Naive thymus-derived CD4-positive, alpha-beta T cell (primary cell): ENCODE measurements around the gene SLCO3A1. TPM values are rescaled to one million over a fixed set of nuclear protein-coding genes. Genes with fewer than 3 reads are reported as not detected.
"Not testable (repeated sequence)": the region's sequence is repeated elsewhere in the genome, so short reads cannot be mapped to it uniquely, and the experiment has no call there.

Experiments used
- ATAC-seq: fragments of 150-1000 bp; cut with Tn5 transposase; 2 replicates; pipeline ENCODE4 v1.10.0; 2021; ENCODE audit warnings: mild to moderate bottlenecking, moderate library complexity
- CTCF ChIA-PET: fragments of 350-600 bp; sonication (Branson Sonifier 250); formaldehyde crosslinking; loops from one replicate; lab custom pipeline; 2021; ENCODE audit warnings: antibody characterized with exemption; lab: Charles Lee
- POLR2A ChIA-PET: fragments of 350-600 bp; sonication (Branson Sonifier 250); formaldehyde crosslinking; loops from one replicate; lab custom pipeline; 2021; ENCODE audit warnings: antibody characterized with exemption, inconsistent platforms; lab: Charles Lee
- DNase-seq, 9 donors: peaks; one replicate each; pipeline versions ENCODE4 v3.0.0 to v3.0.0-alpha.2; 2020 to 2022; ENCODE audit warnings: mixed read lengths in 1 of 9
- H3K27ac ChIP-seq: one replicate; pipeline ENCODE4 v1.7.0; 2013; ENCODE audit warnings: mild to moderate bottlenecking, low read depth, low read length, moderate library complexity
- H3K27me3 ChIP-seq, 2 donors: one replicate each; pipeline ENCODE4 v1.7.0; 2013; ENCODE audit warnings: low read length in 2 of 2, mild to moderate bottlenecking in 2 of 2, moderate library complexity in 2 of 2; ENCODE audit not compliant: control insufficient read depth in 2 of 2, insufficient read depth in 2 of 2
- H3K36me3 ChIP-seq, 3 experiments: 1 replicate in 2 of 3; 2 replicates in 1 of 3; pipeline ENCODE4 v1.7.0; 2013; ENCODE audit warnings: low read length in 3 of 3, mild to moderate bottlenecking in 3 of 3, moderate library complexity in 1 of 3; ENCODE audit not compliant: insufficient read depth in 3 of 3, control insufficient read depth in 2 of 3
- H3K4me1 ChIP-seq, 2 donors: one replicate each; pipeline ENCODE4 v1.7.0; 2013; ENCODE audit warnings: low read length in 2 of 2, mild to moderate bottlenecking in 2 of 2, moderate library complexity in 1 of 2; ENCODE audit not compliant: control insufficient read depth in 2 of 2, insufficient read depth in 2 of 2
- H3K4me3 ChIP-seq: 2 replicates; pipeline ENCODE4 v1.7.0; 2013; ENCODE audit warnings: mild to moderate bottlenecking, low read length
- H3K9me3 ChIP-seq, 3 experiments: 1 replicate in 2 of 3; 2 replicates in 1 of 3; pipeline ENCODE4 v1.7.0; 2013; ENCODE audit warnings: low read length in 3 of 3; ENCODE audit not compliant: control insufficient read depth in 2 of 3
- H3K27ac Mint-ChIP-seq, 9 donors: one replicate each; pipeline ENCODE4 v1.8.0; 2020 to 2022; ENCODE audit warnings: mixed read lengths in 9 of 9, mild to moderate bottlenecking in 8 of 9, moderate library complexity in 5 of 9, inconsistent platforms in 2 of 9
- H3K27me3 Mint-ChIP-seq, 5 donors: one replicate each; pipeline ENCODE4 v1.8.0; 2021 to 2022; ENCODE audit warnings: mixed read lengths in 5 of 5, mild to moderate bottlenecking in 1 of 5
- H3K36me3 Mint-ChIP-seq, 5 donors: one replicate each; pipeline ENCODE4 v1.8.0; 2020 to 2022; ENCODE audit warnings: mixed read lengths in 5 of 5, mild to moderate bottlenecking in 3 of 5, inconsistent platforms in 1 of 5
- H3K4me1 Mint-ChIP-seq, 7 donors: one replicate each; pipeline ENCODE4 v1.8.0; 2020 to 2022; ENCODE audit warnings: mixed read lengths in 7 of 7, mild to moderate bottlenecking in 3 of 7, inconsistent platforms in 1 of 7
- H3K4me3 Mint-ChIP-seq, 10 donors: one replicate each; pipeline ENCODE4 v1.8.0; 2020 to 2022; ENCODE audit warnings: mild to moderate bottlenecking in 10 of 10, mixed read lengths in 10 of 10, moderate library complexity in 6 of 10, inconsistent platforms in 2 of 10
- H3K9me3 Mint-ChIP-seq, 11 donors: one replicate each; pipeline ENCODE4 v1.8.0; 2020 to 2022; ENCODE audit warnings: mixed read lengths in 11 of 11, mild to moderate bottlenecking in 4 of 11, inconsistent platforms in 1 of 11, moderate library complexity in 1 of 11
- intact Hi-C, 2 donors: fragments of 100-400 bp; cut with micrococcal nuclease; formaldehyde crosslinking; loops; one replicate each; pipeline ENCODE4 v1.15.1; 2023
- polyA plus RNA-seq, 2 donors: library from polyadenylated mRNA; unstranded; fragments of 300-500 nt; fragmentation: Illumina TruSeq; gene quantifications; one replicate each; pipeline ENCODE4 v1.2.3, GENCODE V29; 2021
- total RNA-seq, 6 experiments: library from RNA in 5 of 6; stranded (reverse) in 5 of 6; gene quantifications; 1 replicate in 5 of 6; 2 replicates in 1 of 6; pipeline ENCODE4 v1.2.3 and lab custom pipeline; 2021 to 2026

The SLCO3A1 gene
- total and polyA plus RNA-seq, 7 experiments from 2014 or later: 15.4 to 69.1 (median 24.3) TPM

DNA sequence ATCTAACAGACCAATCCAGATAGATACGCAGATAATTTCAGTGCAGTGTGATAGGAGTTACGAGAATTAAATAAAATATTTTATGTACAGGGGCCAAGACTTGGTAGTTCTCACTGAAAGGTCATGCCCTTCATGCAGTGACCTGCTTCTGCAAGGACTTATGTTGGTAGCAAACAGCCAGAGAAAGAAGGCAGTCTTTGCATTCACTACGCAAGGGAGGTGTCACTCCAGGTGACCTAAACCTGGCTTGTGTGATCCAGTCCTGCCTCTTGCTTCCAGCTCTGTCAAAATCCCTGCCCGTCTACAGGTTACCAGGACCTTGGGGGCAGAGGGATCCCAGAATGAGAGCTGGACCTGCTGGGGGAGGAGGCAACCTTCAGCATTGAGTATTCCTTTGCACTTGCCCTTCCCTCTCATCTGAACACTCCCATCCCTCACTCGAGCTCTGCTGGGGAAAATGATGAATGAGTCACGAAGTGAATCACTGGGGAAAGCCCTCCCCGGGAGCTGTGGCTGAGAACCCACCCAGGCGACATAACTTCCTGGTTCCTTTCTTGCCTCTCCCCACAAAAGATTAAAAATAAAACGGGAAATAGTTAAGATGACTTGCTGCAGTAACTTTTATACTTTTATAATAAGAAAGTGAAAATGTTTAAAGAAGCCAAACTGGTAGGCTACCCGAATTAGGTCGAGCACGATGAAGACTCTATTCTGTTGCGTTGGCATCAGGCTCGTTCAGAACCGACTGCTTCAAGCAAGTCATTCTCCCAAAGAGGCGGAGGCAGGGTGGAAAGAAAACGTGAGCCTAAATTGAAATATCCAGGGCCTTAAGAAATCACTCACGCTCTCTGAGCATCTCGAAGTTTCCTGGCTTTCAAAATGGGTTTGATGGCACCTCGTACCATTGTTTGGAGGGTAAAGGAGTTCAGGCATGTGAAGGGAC is 216.1 kb downstream of the SLCO3A1 start:
- ChIA-PET POLR2A (no interaction called here), CTCF (no interaction called here)
- DNase-seq (peak in 1 of 9 donors; percentile 53), ATAC-seq (peak; percentile 84)
- Mint-ChIP-seq H3K36me3 (peaks cover 0 to 1% (median 0%) of the 10 kb centered on the region in 5 donors), H3K27me3 (peaks cover 0 to 2% (median 0%) of the 10 kb centered on the region in 5 donors), H3K27ac (peak overlapping the region in 3 of 9 donors; percentile 28 to 84 (median 48)), H3K4me1 (peaks cover 19 to 67% (median 48%) of the 10 kb centered on the region in 7 donors), H3K4me3 (peak overlapping the region in 7 of 10 donors; percentile 7 to 48 (median 42)), H3K9me3 (peaks cover 0 to under 1% (median 0%) of the 10 kb centered on the region in 11 donors)
- no peak overlapping the region for H3K4me3 ChIP-seq
- H3K4me1 ChIP-seq: peaks cover 3 to 5% of the 10 kb centered on the region in 2 donors
- no peaks in the 10 kb centered on the region for H3K27me3 ChIP-seq
- intact Hi-C loops: no loop called here
- H3K9me3 ChIP-seq: no peaks in the 10 kb centered on the region
- no peak overlapping the region for H3K27ac ChIP-seq
- no peaks in the 10 kb centered on the region for H3K36me3 ChIP-seq

DNA sequence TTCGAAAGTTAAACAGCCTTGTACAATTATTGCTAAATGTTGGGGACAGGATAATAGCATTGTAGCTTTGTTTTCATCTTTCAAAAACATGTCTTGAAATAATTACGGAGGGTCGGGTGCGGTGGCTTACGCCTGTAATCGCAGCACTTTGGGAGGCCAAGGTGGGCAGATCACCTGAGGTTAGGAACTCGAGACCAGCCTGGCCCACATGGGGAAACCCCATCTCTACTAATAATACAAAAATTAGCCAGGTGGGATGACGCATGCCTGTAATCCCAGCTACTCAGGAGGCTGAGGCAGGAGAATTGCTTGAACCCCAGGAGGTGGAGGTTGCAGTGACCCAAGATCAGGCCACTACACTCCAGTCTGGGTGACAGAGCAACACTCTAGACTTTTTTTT is 216.7 kb downstream of the SLCO3A1 start:
- ATAC-seq, H3K4me3 ChIP-seq, POLR2A ChIA-PET, DNase-seq, H3K9me3 ChIP-seq, H3K27me3 ChIP-seq, H3K4me1 ChIP-seq, H3K36me3 Mint-ChIP-seq, H3K36me3 ChIP-seq, H3K27ac ChIP-seq, H3K27me3 Mint-ChIP-seq, intact Hi-C loops, H3K9me3 Mint-ChIP-seq, CTCF ChIA-PET: not testable (repeated sequence)
- Mint-ChIP-seq H3K27ac (peak overlapping the region in 1 of 9 donors; percentile 28), H3K4me3 (peak overlapping the region in 3 of 10 donors; percentile 42 to 48 (median 47)), H3K4me1 (peaks cover 19 to 73% (median 53%) of the 10 kb centered on the region in 7 donors)

DNA sequence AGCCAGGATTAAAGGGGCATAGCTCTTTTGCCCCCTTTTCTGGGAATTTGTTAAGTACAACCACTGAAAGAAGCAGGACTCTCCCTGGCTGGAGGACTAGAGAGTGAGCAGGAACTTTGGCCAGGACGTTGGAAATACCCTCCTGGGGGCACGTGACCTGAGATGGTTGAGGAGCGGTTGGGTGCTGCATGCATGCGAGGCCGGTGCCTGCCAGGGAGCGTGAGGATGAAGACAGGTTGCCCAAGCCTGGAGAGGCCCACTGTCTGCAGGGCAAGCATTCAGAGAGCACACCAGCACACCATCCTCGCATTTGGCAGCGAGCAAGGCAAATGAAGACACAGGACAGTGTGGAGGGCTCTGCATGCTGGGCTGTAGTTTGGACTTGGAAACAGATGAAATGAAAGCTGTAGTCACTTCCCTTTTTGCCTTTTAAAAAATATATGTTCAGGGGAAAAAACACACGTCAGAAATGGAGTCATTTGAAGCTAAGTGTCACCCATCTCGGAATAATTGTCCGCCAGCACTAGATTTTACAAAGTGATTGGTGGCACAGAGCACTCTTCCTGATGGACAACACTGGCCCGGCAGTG is 217.6 kb downstream of the SLCO3A1 start:
- peak overlapping the region in 1 of 9 donors; percentile 32 for H3K27ac Mint-ChIP-seq
- H3K4me1 ChIP-seq: peaks cover 3 to 10% of the 10 kb centered on the region in 2 donors

DNA sequence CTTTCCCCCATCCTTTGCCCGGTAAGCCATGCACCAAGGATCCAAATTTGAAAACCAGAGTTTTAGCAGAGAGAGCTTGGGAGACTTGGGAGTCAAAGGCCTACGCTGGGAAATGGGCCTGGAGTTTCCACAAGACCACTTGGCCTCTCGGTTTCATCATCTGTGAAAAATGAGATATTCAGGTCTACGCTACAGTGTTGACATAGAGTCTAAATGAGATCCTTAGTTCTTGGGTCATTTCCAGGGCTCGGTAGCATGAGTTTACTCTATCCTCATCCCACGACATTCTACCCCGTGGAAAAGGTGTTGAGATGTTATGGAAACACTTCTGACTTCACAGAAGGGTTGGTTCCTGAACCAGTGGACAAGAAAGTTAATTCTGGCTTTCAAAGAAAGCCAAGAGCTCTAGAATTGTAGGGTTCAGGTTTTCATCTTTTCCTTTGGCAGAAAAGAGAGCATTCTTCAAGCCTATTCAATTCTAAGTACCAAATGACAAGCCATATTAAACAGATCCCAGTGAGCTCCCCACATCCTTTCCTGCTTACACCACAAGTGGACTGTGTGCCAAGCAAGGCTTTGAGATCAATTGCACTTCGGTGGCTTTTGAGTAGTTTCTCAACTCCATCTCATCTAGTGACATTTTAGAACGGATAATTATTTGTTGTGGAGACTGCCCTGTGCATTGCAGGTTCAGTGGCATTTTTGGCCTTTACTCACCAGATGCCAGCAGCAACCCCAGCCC is 219.7 kb downstream of the SLCO3A1 start:
- Histone ChIP-seq H3K4me3 (no peak overlapping the region), H3K27me3 (no peaks in the 10 kb centered on the region), H3K4me1 (peaks cover 3 to 10% of the 10 kb centered on the region in 2 donors), H3K27ac (no peak overlapping the region), H3K9me3 (no peaks in the 10 kb centered on the region), H3K36me3 (no peaks in the 10 kb centered on the region)
- DNase-seq: no peak
- Mint-ChIP-seq H3K9me3 (no peaks in the 10 kb centered on the region), H3K27me3 (no peaks in the 10 kb centered on the region), H3K4me3 (no peak overlapping the region), H3K36me3 (no peaks in the 10 kb centered on the region), H3K4me1 (peaks cover 17 to 74% (median 51%) of the 10 kb centered on the region in 7 donors), H3K27ac (no peak overlapping the region)
- ATAC-seq: no peak
- ChIA-PET CTCF (interaction anchor here (1.5 kb wide), 1 partner anchor 10 kb away, joined by 3 read pairs; no protein-coding TSS in a partner anchor), POLR2A (interaction anchor here (0.6 to 1.2 kb wide), 2 partner anchors 154 to 219 kb away, joined by 3 to 5 read pairs; partner anchors contain the start of gene SLCO3A1)
- intact Hi-C loops: no loop called here

More for the DNA sequence above, 217.6 kb downstream of the SLCO3A1 start:
- Mint-ChIP-seq H3K9me3 (no peaks in the 10 kb centered on the region), H3K4me3 (no peak overlapping the region), H3K4me1 (peaks cover 23 to 81% (median 53%) of the 10 kb centered on the region in 7 donors), H3K27me3 (peaks cover 0 to 2% (median 0%) of the 10 kb centered on the region in 5 donors), H3K36me3 (no peaks in the 10 kb centered on the region)
- no peaks in the 10 kb centered on the region for H3K9me3 ChIP-seq
- H3K4me3 ChIP-seq: no peak overlapping the region
- ChIA-PET POLR2A (no interaction called here), CTCF (no interaction called here)
- no peaks in the 10 kb centered on the region for H3K27me3 ChIP-seq
- intact Hi-C loops: no loop called here
- ATAC-seq (no peak), DNase-seq (no peak)
- no peak overlapping the region for H3K27ac ChIP-seq
- H3K36me3 ChIP-seq: no peaks in the 10 kb centered on the region

DNA sequence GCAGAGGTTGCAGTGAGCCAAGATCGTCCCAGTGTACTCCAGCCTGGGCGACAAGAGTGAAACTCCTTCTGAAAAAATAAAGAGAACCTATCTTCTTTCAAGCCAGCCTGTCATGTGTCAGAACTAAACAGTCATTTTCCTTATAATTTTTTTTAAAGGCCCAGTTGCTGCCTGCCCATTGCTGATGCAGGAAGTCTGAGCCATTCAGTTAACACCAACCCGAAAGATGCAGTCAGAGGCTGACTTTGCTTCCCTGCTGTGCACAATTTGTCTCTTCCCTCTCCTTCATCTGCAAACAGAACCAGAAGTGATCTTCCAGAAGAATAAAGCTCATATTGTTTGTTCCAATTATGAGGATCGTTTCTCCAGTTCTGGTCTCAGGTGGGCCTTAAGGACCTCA is 220.6 kb downstream of the SLCO3A1 start:
- Mint-ChIP-seq H3K9me3 (no peaks in the 10 kb centered on the region), H3K4me3 (no peak overlapping the region), H3K4me1 (peaks cover 11 to 65% (median 42%) of the 10 kb centered on the region in 7 donors), H3K36me3 (no peaks in the 10 kb centered on the region), H3K27me3 (no peaks in the 10 kb centered on the region), H3K27ac (peak overlapping the region in 2 of 9 donors; percentile 32 to 70)
- ATAC-seq (peak; percentile 25), DNase-seq (no peak)
- Histone ChIP-seq H3K27ac (no peak overlapping the region), H3K36me3 (no peaks in the 10 kb centered on the region), H3K4me3 (no peak overlapping the region), H3K27me3 (no peaks in the 10 kb centered on the region), H3K9me3 (no peaks in the 10 kb centered on the region), H3K4me1 (peaks cover 3 to 10% of the 10 kb centered on the region in 2 donors)
- CTCF ChIA-PET: interaction anchor here (1.5 kb wide), 1 partner anchor 9 kb away, joined by 3 read pairs; no protein-coding TSS in a partner anchor
- intact Hi-C loops: no loop called here
- POLR2A ChIA-PET: interaction anchor here (1.2 kb wide), 1 partner anchor 220 kb away, joined by 3 read pairs; the partner anchor contains the start of gene SLCO3A1

DNA sequence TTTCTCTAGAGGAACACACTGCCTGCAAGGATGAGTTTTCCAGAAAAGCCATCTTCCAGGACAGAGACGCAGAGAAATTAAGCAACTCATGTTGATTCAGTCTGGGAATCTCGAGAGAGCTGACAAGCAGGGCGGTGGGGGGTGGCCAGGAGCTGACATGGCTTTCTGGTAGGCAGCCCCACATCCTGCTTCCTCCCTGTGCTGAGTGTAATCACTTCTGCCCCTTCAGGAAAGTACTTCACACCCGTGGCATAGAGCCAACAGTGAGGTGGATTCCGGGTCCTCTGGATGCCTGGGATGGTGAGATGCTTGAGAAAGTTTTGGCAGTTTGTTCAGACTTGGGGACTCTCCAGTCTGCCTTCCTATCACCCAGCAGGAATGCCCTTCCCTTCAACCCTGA is 221.1 kb downstream of the SLCO3A1 start:
- Mint-ChIP-seq H3K4me3 (no peak overlapping the region), H3K36me3 (no peaks in the 10 kb centered on the region), H3K9me3 (no peaks in the 10 kb centered on the region), H3K27ac (no peak overlapping the region), H3K27me3 (no peaks in the 10 kb centered on the region), H3K4me1 (peaks cover 9 to 65% (median 38%) of the 10 kb centered on the region in 7 donors)
- peaks cover 3 to 5% of the 10 kb centered on the region in 2 donors for H3K4me1 ChIP-seq
- H3K4me3 ChIP-seq: no peak overlapping the region
- H3K27ac ChIP-seq: no peak overlapping the region
- no peaks in the 10 kb centered on the region for H3K9me3 ChIP-seq
- ChIA-PET POLR2A (no interaction called here), CTCF (interaction anchor here (1.2 kb wide), 1 partner anchor 375 kb away, joined by 3 read pairs; no protein-coding TSS in a partner anchor)
- H3K27me3 ChIP-seq: no peaks in the 10 kb centered on the region
- no peaks in the 10 kb centered on the region for H3K36me3 ChIP-seq
- ATAC-seq (no peak), DNase-seq (no peak)
- intact Hi-C loops: no loop called here
